ENCODE measurements around the gene ACOT6. TPM values are rescaled to one million over a fixed set of nuclear protein-coding genes. Genes with fewer than 3 reads are reported as not detected.
"Not testable (repeated sequence)": the region's sequence is repeated elsewhere in the genome, so short reads cannot be mapped to it uniquely, and the experiment has no call there.

ACOT6 gene
- total RNA-seq (not detected in 2 replicates), polyA plus RNA-seq (not detected in 2 replicates), polyA minus RNA-seq (not detected in 2 replicates), Bru-seq, nascent RNA (percentile 13 among the genes with signal in this experiment), BruChase-seq, experiment 1, labeled RNA remaining after a 6-hour chase (not detected), BruChase-seq, experiment 2, labeled RNA remaining after a 2-hour chase (not detected)
- polyA plus RNA-seq (2011; cell fraction: cytosol; rRNA removed): not detected in 2 replicates
- polyA plus RNA-seq (2011; cell fraction: nucleus; rRNA removed): not detected in 2 replicates
- not detected in 2 replicates for polyA plus RNA-seq (2012)
- polyA minus RNA-seq (2011; cell fraction: cytosol; rRNA and poly(A)+ RNA removed): not detected
- not detected in 2 replicates for polyA minus RNA-seq (2011; cell fraction: nucleus; rRNA and poly(A)+ RNA removed)
- long read RNA-seq: 0 reads

GRCh38 chr14:73612339-73613045 lies at the start of gene ACOT6:
Gene ACOT6, plus strand, starts transcription at chr14:73612517. Its CDS starts 55 bp downstream, at chr14:73612572.
- no peaks in the 10 kb centered on the region for H3K27me3 ChIP-seq (ENCODE audit: control insufficient read depth in 2 of 2, insufficient read depth in 2 of 2, low read length in 2 of 2)
- H3K4me2 ChIP-seq (ENCODE audit: insufficient read depth, low read length): peak within 1 kb of the TSS; percentile 51
- dilution Hi-C loops (cut with MboI; ENCODE audit: extremely low pct_ligation_motif_present, low sequenced_read_pairs): no loop called here
- TF ChIP-seq GATA2 (IDR thresholded peaks at IDR 0.05; ENCODE audit: insufficient read depth, insufficient read length, low read depth, low read length): no peak
- TF ChIP-seq CTCF (IDR thresholded peaks at IDR 0.05; ENCODE audit: extremely low read depth in 1 of 2, insufficient read depth in 1 of 2, low read depth in 1 of 2, low read length in 2 of 2): no peak
- TF ChIP-seq MAX (IDR thresholded peaks at IDR 0.05; ENCODE audit: insufficient read depth, insufficient read length): no peak
- TF ChIP-seq JUN (IDR thresholded peaks at IDR 0.05; ENCODE audit: borderline replicate concordance, insufficient read depth, insufficient read length, low read depth): no peak
- TF ChIP-seq POLR2AphosphoS5 (IDR thresholded peaks at IDR 0.05; ENCODE audit: insufficient read depth, low read depth, low read length): peak; percentile 47
- no peaks in the 10 kb centered on the region for H3K9me3 ChIP-seq (replicated peaks; ENCODE audit: control insufficient read depth, insufficient read depth, low read length)
- DNase-seq (ENCODE audit: low read depth, low spot score) (peak; percentile 57), FAIRE-seq (peak; percentile 54)
- BruUV-seq (replicated peaks): no TSS peak
- CTCF ChIA-PET: interaction anchor here (0.8 to 1.7 kb wide), 7 partner anchors 20 to 239 kb away, joined by 3 to 10 read pairs (median 4); partner anchors contain the start of genes ACOT2 and PTGR2
- peak within 1 kb of the TSS; percentile 24 for H3K9ac ChIP-seq (replicated peaks; ENCODE audit: extremely low read depth, insufficient read depth, low read length)
- H3K36me3 ChIP-seq (ENCODE audit: control insufficient read depth in 2 of 2, extremely low read depth in 1 of 2, insufficient read depth in 2 of 2, low read length in 2 of 2): no peaks in the 10 kb centered on the region
- H2AFZ ChIP-seq (ENCODE audit: low read depth, low read length): peak within 1 kb of the TSS; percentile 65
- POLR2A ChIA-PET: interaction anchor here (0.6 to 0.8 kb wide), 2 partner anchors 38 to 44 kb away, joined by 3 to 7 read pairs; partner anchors contain the start of gene ACOT2
- H3K4me3 ChIP-seq (replicated peaks in 1 of 3; ENCODE audit: insufficient read depth in 1 of 3, low read depth in 1 of 3, low read length in 3 of 3): peak within 1 kb of the TSS; percentile 52 to 62 (median 58)
- no peaks in the 10 kb centered on the region for H3K9me1 ChIP-seq (replicated peaks; ENCODE audit: control insufficient read depth, extremely low read depth, insufficient read depth, low read length)
- H3K4me1 ChIP-seq (ENCODE audit: control insufficient read depth, extremely low read depth, insufficient read depth, low read length): peaks cover 5% of the 10 kb centered on the region
- intact Hi-C loops (cut with micrococcal nuclease): no loop called here
- H3K27ac ChIP-seq (ENCODE audit: insufficient read depth, low read depth, low read length): no peak within 1 kb of the TSS
- H4K20me1 ChIP-seq (replicated peaks; ENCODE audit: control insufficient read depth, extremely low read depth, insufficient read depth, low read length): no peaks in the 10 kb centered on the region
- H3K79me2 ChIP-seq (ENCODE audit: control insufficient read depth, insufficient read depth, low read length): no peaks in the 10 kb centered on the region

GRCh38 chr14:73562696-73563095 lies 49.6 kb upstream of the ACOT6 start:
- H3K4me2 ChIP-seq (ENCODE audit: insufficient read depth, low read length); DNase-seq (ENCODE audit: low read depth, low spot score); H3K9ac ChIP-seq (replicated peaks; ENCODE audit: extremely low read depth, insufficient read depth, low read length); H3K79me2 ChIP-seq (ENCODE audit: control insufficient read depth, insufficient read depth, low read length); H3K36me3 ChIP-seq (ENCODE audit: control insufficient read depth in 2 of 2, extremely low read depth in 1 of 2, insufficient read depth in 2 of 2, low read length in 2 of 2); dilution Hi-C loops (cut with MboI; ENCODE audit: extremely low pct_ligation_motif_present, low sequenced_read_pairs); FAIRE-seq; BruUV-seq (replicated peaks); H3K9me3 ChIP-seq (replicated peaks; ENCODE audit: control insufficient read depth, insufficient read depth, low read length); H4K20me1 ChIP-seq (replicated peaks; ENCODE audit: control insufficient read depth, extremely low read depth, insufficient read depth, low read length); H2AFZ ChIP-seq (ENCODE audit: low read depth, low read length); H3K4me3 ChIP-seq (replicated peaks in 1 of 3; ENCODE audit: insufficient read depth in 1 of 3, low read depth in 1 of 3, low read length in 3 of 3); H3K27me3 ChIP-seq (ENCODE audit: control insufficient read depth in 2 of 2, insufficient read depth in 2 of 2, low read length in 2 of 2); intact Hi-C loops (cut with micrococcal nuclease); POLR2A ChIA-PET; H3K27ac ChIP-seq (ENCODE audit: insufficient read depth, low read depth, low read length); H3K4me1 ChIP-seq (ENCODE audit: control insufficient read depth, extremely low read depth, insufficient read depth, low read length); CTCF ChIA-PET; H3K9me1 ChIP-seq (replicated peaks; ENCODE audit: control insufficient read depth, extremely low read depth, insufficient read depth, low read length): not testable (repeated sequence)

GRCh38 chr14:73566431-73566830 lies 45.9 kb upstream of the ACOT6 start:
- BruUV-seq (replicated peaks); H3K4me2 ChIP-seq (ENCODE audit: insufficient read depth, low read length); H3K79me2 ChIP-seq (ENCODE audit: control insufficient read depth, insufficient read depth, low read length); dilution Hi-C loops (cut with MboI; ENCODE audit: extremely low pct_ligation_motif_present, low sequenced_read_pairs); H2AFZ ChIP-seq (ENCODE audit: low read depth, low read length); H3K36me3 ChIP-seq (ENCODE audit: control insufficient read depth in 2 of 2, extremely low read depth in 1 of 2, insufficient read depth in 2 of 2, low read length in 2 of 2); H3K4me3 ChIP-seq (replicated peaks in 1 of 3; ENCODE audit: insufficient read depth in 1 of 3, low read depth in 1 of 3, low read length in 3 of 3); intact Hi-C loops (cut with micrococcal nuclease); H4K20me1 ChIP-seq (replicated peaks; ENCODE audit: control insufficient read depth, extremely low read depth, insufficient read depth, low read length); H3K9me3 ChIP-seq (replicated peaks; ENCODE audit: control insufficient read depth, insufficient read depth, low read length); H3K9me1 ChIP-seq (replicated peaks; ENCODE audit: control insufficient read depth, extremely low read depth, insufficient read depth, low read length); H3K27me3 ChIP-seq (ENCODE audit: control insufficient read depth in 2 of 2, insufficient read depth in 2 of 2, low read length in 2 of 2); POLR2A ChIA-PET; H3K27ac ChIP-seq (ENCODE audit: insufficient read depth, low read depth, low read length); FAIRE-seq; DNase-seq (ENCODE audit: low read depth, low spot score); H3K9ac ChIP-seq (replicated peaks; ENCODE audit: extremely low read depth, insufficient read depth, low read length): not testable (repeated sequence)
- CTCF ChIA-PET: interaction anchor here (1.3 kb wide), 1 partner anchor 58 kb away, joined by 6 read pairs; no protein-coding TSS in a partner anchor
- peaks cover 19% of the 10 kb centered on the region for H3K4me1 ChIP-seq (ENCODE audit: control insufficient read depth, extremely low read depth, insufficient read depth, low read length)

Data from endothelial cell of umbilical vein (primary cell).